NCI-H187 treated with DMSO at 0.1 percent for 48 hours (cell line): ENCODE results near the gene TENM4.

Source experiments
- DNase-seq: peaks from one replicate; lab custom pipeline; 2025; lab: John Stamatoyannopoulos, UW

The TENM4 gene

GRCh38 chr11:79440571-79441460, at the start of gene TENM4:
Gene TENM4, minus strand, starts transcription at chr11:79441030. Its CDS starts 371,086 bp downstream, at chr11:79069944.
- no peak for DNase-seq

- DNase-seq, result no peak
These were observed 47.5 kb upstream of the TENM4 start for GRCh38 chr11:79488286-79488685.

GRCh38 chr11:79487412-79487811, 46.6 kb upstream of the TENM4 start:
- no peak for DNase-seq

- no peak for DNase-seq
These were observed 45.6 kb upstream of the TENM4 start for GRCh38 chr11:79486242-79486984.

- DNase-seq, result no peak
These were observed 44.9 kb upstream of the TENM4 start for GRCh38 chr11:79485694-79486093.

- DNase-seq, result no peak
These were observed 44.0 kb upstream of the TENM4 start for GRCh38 chr11:79484872-79485271.

- DNase-seq, result no peak
These were observed 42.0 kb upstream of the TENM4 start for GRCh38 chr11:79482800-79483199.

- DNase-seq, result no peak
These were observed 41.0 kb upstream of the TENM4 start for GRCh38 chr11:79481795-79482194.

GRCh38 chr11:79480864-79481263, 40.0 kb upstream of the TENM4 start:
- DNase-seq, result no peak

- no peak for DNase-seq
These were observed 32.1 kb upstream of the TENM4 start for GRCh38 chr11:79472819-79473529.

- no peak for DNase-seq
These were observed 30.4 kb upstream of the TENM4 start for GRCh38 chr11:79471071-79471844.

- no peak for DNase-seq
These were observed 29.3 kb upstream of the TENM4 start for GRCh38 chr11:79470161-79470560.

- DNase-seq, result no peak
These were observed 26.9 kb upstream of the TENM4 start for GRCh38 chr11:79467761-79468160.

- no peak for DNase-seq
These were observed 25.6 kb upstream of the TENM4 start for GRCh38 chr11:79466411-79466810.

GRCh38 chr11:79465160-79465559, 24.3 kb upstream of the TENM4 start:
- DNase-seq, result no peak

- no peak for DNase-seq
These were observed 21.1 kb upstream of the TENM4 start for GRCh38 chr11:79461666-79462645.

GRCh38 chr11:79461144-79461543, 20.3 kb upstream of the TENM4 start:
- DNase-seq, result no peak

GRCh38 chr11:79458709-79459108, 17.9 kb upstream of the TENM4 start:
- DNase-seq, result no peak

- no peak for DNase-seq
These were observed 15.7 kb upstream of the TENM4 start for GRCh38 chr11:79456501-79456900.

GRCh38 chr11:79453617-79454016, 12.8 kb upstream of the TENM4 start:
- DNase-seq, result no peak

- DNase-seq, result no peak
These were observed 8.2 kb upstream of the TENM4 start for GRCh38 chr11:79449040-79449439.
